ENCODE data around the gene ICAM4. TPM values are rescaled to one million over a fixed set of nuclear protein-coding genes. Genes with fewer than 3 reads are reported as not detected.
A peak's percentile ranks its signal among the peaks of the same experiment; 100 is the strongest.
"Not testable (repeated sequence)": the region's sequence is repeated elsewhere in the genome, so short reads cannot be mapped to it uniquely, and the experiment has no call there.

ICAM4 gene
- total RNA-seq, 2 donors from 2014 or later = 0.42 to 0.85 TPM

GRCh38 chr19:10260141-10260584 lies 26.6 kb upstream of the ICAM4 start:
- intact Hi-C loops (cut with DNase I) = no loop called here
- no peak for ATAC-seq
- DNase-seq = no peak

GRCh38 chr19:10262771-10263170 lies 24.0 kb upstream of the ICAM4 start:
- DNase-seq (no peak), ATAC-seq (no peak)
- intact Hi-C loops (cut with DNase I) = no loop called here

- intact Hi-C loops (cut with DNase I) = no loop called here
- DNase-seq (no peak), ATAC-seq (no peak)
These were observed 20.0 kb upstream of the ICAM4 start for GRCh38 chr19:10266706-10267105.

DNA sequence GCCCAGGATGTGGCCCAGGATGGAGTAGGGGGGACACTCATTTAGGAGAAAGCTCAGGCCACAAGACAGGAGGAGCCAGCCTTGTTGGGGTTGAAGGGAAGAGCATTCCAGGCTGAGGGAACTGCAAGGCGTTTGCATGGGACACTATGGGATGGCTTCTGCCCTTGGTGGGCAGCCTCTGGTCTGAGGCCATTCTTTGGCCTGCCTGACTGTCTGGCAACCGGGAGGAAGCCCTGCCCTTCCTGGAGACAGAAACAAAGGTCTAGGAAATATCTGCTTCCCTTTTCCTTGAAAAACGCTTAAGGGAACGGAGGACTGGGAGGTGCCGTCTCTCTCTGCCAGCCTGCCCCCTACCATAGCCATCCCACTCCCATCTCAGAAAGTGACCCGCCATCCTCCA lies 18.7 kb upstream of the ICAM4 start:
- peak; percentile 58 for DNase-seq
- ATAC-seq = peak in 1 of 2 donors; percentile 3
- intact Hi-C loops (cut with DNase I) = loop anchor here in 1 of 2 donors (2.0 kb wide), 1 partner anchor 121 kb away; no protein-coding TSS in a partner anchor

GRCh38 chr19:10269333-10270179 lies 17.2 kb upstream of the ICAM4 start:
- intact Hi-C loops (cut with DNase I) = loop anchor here (1.0 to 5.0 kb wide), 3 partner anchors 63 to 120 kb away; partner anchors contain the start of gene RAVER1 (in 1 of the 2)
- ATAC-seq (peak; percentile 80 to 83), DNase-seq (peak; percentile 92)

- ATAC-seq (peak; percentile 64 to 71), DNase-seq (peak; percentile 79)
- intact Hi-C loops (cut with DNase I) = loop anchor here in 1 of 2 donors (5.0 kb wide), 1 partner anchor 62 kb away; the partner anchor contains the start of gene RAVER1
These were observed 16.6 kb upstream of the ICAM4 start for GRCh38 chr19:10270180-10270615.

- DNase-seq (peak; percentile 92), ATAC-seq (peak; percentile 75 to 81)
- intact Hi-C loops (cut with DNase I) = loop anchor here in 1 of 2 donors (5.0 kb wide), 1 partner anchor 61 kb away; the partner anchor contains the start of gene RAVER1
These were observed 15.9 kb upstream of the ICAM4 start, which contains the start of gene ICAM1 for GRCh38 chr19:10270616-10271394. ICAM1 (plus strand) TSS chr19:10271120; CDS start chr19:10271160, 40 bp downstream.

DNA sequence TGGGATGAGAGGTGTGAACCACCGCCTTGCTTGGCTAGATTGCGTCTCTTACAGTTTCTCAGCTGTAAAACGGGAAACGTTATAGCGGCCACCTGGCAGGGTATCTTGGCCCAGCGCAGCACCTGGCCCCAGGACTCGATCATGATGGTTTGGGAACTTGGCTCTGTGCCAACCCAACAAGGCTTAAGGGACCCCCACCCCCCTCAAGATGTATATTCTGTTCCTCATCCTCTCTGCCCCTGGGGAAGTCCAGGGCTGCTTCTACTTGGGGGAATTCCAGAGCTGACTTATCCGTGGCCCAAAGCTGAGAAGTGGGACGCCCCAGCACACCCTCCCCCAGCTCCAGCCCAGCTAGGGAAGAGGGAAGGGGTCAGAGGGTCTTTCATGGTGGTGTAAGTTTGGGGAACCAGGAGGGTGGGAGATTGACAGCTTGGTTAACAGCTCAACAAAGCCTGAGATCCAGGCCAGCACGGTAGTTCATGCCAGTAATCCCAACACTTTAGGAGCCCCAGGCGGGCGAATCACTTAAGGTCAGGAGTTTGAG lies 15.1 kb upstream of the ICAM4 start:
- no peak for DNase-seq
- no peak for ATAC-seq
- intact Hi-C loops (cut with DNase I) = loop anchor here in 1 of 2 donors (5.0 kb wide), 1 partner anchor 61 kb away; the partner anchor contains the start of gene RAVER1

DNA sequence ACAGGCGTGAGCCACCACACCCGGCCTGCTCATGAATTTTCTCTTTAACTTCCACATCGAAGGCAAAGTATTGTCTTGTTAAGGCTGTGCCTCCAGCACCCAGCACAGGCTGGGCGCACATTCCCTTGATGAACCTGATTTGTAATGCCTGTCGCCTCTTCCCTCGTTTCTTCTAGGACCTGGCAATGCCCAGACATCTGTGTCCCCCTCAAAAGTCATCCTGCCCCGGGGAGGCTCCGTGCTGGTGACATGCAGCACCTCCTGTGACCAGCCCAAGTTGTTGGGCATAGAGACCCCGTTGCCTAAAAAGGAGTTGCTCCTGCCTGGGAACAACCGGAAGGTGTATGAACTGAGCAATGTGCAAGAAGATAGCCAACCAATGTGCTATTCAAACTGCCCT lies 12.2 kb upstream of the ICAM4 start:
- ATAC-seq = no peak
- intact Hi-C loops (cut with DNase I) = loop anchor here in 1 of 2 donors (5.0 kb wide), 1 partner anchor 58 kb away; the partner anchor contains the start of gene RAVER1
- no peak for DNase-seq

DNA sequence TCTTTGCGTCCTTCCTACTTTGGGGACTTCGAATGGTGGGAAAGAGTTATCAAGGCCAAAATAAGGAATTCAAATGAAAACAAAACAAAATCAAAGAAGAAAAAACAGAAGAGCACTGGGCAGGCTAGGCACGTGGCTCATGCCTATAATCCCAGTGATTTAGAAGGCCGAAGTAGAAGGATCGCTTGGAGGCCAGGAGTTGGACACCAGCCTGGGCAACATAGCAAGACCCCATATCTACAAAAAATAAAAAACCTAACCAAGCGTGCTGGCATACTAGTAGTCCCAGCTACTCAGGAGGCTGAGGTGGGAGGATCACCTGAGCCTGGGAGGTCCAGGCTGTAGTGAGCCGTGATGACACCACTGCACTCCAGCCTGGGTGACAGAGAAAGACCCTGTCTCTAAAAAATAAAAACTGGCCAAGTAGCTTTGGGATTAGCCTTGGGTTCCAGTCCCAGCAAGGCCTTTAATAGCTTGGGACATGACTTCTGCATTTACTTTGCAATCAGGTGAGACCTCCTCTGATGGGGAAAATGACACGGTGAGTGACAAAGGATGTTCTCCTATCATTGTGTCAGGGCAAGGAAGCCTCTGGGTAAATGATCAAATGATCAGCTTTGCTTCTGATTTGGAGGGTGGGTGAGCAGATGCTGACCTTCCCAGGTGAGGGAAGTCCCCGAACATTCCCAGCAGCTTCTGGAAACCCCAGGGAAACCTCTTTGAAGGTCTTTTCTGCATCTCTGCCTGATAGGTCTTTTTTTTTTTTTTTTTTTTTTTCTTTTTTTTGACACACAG lies 8.8 kb upstream of the ICAM4 start:
- no peak for ATAC-seq
- DNase-seq = no peak
- intact Hi-C loops (cut with DNase I) = no loop called here

GRCh38 chr19:10278935-10279334 lies 7.8 kb upstream of the ICAM4 start:
- DNase-seq = no peak
- intact Hi-C loops (cut with DNase I) = no loop called here
- ATAC-seq = no peak

- no peak for DNase-seq
- intact Hi-C loops (cut with DNase I) = no loop called here
- no peak for ATAC-seq
These were observed 6.9 kb upstream of the ICAM4 start for GRCh38 chr19:10279737-10280442.

- intact Hi-C loops (cut with DNase I); ATAC-seq; DNase-seq: not testable (repeated sequence)
These were observed 4.7 kb upstream of the ICAM4 start for GRCh38 chr19:10282043-10282442.

GRCh38 chr19:10283301-10284064 lies 3.3 kb upstream of the ICAM4 start:
- ATAC-seq (no peak), DNase-seq (no peak)
- intact Hi-C loops (cut with DNase I) = no loop called here

DNA sequence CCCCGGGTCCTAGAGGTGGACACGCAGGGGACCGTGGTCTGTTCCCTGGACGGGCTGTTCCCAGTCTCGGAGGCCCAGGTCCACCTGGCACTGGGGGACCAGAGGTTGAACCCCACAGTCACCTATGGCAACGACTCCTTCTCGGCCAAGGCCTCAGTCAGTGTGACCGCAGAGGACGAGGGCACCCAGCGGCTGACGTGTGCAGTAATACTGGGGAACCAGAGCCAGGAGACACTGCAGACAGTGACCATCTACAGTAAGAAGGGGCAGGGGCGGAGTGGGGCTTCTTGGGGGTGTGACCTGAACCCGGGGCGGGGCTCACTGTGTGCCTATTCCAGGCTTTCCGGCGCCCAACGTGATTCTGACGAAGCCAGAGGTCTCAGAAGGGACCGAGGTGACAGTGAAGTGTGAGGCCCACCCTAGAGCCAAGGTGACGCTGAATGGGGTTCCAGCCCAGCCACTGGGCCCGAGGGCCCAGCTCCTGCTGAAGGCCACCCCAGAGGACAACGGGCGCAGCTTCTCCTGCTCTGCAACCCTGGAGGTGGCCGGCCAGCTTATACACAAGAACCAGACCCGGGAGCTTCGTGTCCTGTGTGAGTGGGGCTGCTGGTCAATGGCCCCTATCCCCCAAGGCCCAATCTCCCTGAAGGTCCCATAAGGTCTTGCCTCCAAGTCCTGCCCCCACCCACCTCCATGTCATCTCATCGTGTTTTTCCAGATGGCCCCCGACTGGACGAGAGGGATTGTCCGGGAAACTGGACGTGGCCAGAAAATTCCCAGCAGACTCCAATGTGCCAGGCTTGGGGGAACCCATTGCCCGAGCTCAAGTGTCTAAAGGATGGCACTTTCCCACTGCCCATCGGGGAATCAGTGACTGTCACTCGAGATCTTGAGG lies 2.4 kb upstream of the ICAM4 start:
- no peak for ATAC-seq
- DNase-seq = no peak
- intact Hi-C loops (cut with DNase I) = no loop called here

DNA sequence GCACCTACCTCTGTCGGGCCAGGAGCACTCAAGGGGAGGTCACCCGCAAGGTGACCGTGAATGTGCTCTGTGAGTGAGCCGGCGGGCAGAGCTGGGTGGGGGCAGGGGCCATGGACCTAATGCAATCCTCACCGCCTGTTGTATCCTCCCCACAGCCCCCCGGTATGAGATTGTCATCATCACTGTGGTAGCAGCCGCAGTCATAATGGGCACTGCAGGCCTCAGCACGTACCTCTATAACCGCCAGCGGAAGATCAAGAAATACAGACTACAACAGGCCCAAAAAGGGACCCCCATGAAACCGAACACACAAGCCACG lies 1.8 kb upstream of the ICAM4 start:
- DNase-seq (no peak), ATAC-seq (no peak)
- intact Hi-C loops (cut with DNase I) = no loop called here

Measured in left cardiac atrium (tissue), 4 donors.